Measurements from ENCODE around the gene LSS.

The LSS gene

DNA sequence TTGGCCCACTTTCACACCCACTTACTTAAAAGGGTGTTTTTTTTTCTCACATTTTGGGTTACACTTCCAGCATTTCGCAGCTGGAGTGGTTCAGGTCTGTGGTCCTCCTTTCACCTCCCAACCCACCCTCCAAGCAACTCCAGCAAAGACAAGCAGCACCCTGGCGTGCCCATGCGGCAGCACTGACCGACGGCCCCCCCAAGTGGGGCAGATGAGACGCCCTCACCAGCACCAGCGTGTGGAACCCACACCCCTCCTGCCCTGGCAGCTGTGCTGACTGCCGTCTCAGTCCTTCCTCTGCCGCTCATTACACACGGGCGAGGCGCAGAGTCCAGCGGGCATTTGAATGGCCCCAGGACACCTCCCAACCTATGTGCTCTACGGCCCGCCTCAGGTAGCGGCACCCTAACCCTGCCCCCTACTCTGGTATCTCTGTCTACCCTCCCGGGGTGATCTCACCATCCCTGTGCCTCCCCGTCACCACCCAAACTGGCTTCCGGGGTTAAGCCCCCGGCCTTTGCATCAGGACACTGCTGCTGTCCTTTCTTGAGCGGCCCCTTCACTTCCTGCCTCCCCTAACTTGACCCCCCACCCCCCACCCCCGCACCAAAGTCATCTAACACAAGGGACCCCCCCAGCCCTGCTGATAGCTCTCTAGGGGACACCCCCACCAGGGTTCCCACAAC, 10.9 kb downstream of the LSS start:
- no peak for DNase-seq

DNA sequence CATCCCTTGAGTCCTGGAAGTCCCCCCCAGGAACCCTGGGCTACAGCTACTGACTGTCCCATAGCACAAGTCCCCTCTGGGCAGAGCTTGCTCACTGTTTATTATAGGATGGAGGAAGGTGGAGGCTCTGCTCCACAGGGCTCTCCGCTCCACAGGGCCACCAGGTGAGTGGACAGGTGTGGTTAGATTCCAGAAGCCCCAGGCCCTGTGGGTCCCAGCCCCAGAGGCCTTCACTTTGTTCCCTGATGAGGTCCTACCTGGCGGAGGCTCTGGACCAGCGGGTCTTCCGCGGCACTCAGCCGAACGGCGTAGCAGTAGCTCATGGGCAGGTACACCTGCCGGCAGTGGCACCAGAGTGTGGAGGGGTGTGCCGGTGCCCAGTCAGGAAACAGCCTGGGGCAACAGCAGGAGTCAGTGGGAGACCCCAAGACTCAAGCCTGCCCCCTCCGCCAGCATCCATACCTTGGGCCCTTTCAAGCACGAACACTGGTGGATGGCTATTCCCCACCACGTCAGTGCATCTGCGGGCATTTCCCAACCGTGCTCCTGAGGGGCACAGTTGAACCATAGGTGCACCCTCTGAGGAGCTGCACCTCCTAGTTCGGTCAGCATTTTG, 12.3 kb downstream of the LSS start:
- no peak for DNase-seq

DNA sequence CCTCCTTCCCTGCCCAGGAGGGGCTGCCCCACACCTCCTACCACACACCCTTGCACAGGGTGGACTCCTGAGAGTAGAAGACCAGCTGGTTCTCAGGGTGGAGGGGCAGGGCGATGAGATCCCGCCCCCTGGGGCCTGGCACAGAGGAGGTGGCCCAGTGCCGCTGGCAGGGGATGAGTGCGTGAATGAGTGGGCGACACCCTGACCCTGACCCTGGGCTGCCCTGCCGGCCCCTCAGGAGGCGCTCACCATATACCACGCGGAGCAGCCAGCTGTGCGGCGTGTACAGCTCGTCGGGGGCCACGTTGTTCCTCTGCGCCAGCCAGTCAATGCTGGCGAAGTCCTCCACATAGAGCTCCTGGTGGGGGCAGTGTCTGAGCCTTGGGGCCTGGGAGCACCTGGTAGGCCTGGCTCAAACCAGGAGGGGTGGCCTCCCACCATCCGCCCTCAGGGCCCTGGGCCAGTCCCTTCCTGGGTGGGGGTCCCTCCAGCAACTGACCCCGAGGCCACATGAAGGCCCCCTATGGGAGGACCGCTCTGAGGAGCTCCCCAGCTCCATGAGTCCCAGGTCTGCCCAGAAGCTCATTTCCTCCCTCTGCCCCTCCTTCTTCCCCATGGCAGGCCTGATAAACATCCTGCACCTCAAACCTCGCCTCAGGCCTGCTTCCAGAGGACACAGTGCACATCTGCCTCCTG, 13.0 kb downstream of the LSS start:
- no peak for DNase-seq

DNA sequence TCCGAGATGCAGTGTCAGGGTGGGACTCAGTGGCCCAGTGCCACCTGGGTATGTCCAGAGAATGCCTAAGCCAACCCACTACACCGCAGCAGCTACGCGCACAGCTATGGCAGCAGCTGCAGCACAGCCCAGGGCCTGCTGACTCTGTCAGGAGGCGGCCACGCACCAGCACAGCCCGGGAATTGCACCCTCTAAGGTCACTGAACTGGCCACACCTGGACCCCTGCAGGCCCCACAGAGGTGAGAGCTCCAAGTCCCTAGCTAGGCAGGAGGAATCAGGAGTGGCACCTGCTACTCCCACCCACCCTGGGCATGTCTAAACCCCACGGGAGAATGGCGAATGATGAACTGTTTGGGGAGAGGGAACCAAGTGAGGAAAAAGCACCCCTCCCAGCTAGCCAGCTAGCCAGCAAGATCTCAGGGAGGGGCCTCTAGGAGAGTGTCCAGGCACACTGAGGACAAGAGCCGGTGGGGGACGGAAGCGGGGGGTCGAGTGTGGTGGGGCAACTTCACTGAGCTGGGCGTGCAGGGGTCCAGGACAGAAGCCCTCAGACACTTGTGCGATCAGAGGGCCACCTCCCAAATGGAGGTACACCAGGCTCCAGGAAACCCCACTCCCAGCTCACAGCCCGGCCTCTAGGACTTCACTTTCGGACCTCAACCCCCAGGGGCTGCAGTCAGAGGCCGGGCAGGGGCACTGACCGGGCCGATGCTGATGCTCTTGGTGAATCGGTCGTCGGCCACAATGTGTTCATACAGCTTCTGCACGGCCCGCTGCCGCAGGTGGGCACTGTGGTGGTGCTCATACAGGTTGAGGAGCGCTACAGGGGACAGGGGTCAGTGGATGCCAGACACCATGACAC, 13.9 kb downstream of the LSS start:
- no peak for DNase-seq

DNA sequence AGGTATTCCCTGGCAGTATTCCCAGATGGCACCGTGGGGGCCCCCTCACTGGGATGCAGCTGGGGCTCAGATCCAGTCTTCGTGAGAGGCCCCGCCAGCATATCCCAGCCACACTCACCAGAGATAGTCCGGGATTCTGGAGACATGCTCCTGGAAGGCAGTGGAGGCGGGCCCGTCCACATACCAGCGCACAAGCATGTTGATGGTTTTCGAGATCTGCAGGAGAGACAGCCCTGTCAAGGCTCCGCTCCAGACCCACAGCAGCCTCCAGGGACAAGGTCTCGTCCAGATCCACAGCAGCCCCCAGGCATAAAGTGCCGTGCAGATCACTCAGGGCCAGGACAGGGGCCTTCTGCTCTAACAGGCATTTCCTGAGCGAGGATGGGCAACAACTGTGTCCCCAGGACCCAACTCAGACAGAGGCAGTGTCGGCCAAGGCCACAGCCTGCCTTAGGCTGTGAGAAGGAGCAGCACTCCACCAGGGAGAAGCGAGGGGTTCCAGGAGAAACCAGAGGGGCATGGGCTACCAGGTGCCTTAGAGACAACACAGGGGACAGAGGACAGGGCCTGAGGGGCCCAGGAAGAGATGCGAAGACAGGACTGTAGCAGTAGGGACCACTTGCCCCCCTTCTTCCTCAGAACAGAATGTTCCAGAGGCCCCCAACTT, 14.8 kb downstream of the LSS start:
- DNase-seq: no peak

DNA sequence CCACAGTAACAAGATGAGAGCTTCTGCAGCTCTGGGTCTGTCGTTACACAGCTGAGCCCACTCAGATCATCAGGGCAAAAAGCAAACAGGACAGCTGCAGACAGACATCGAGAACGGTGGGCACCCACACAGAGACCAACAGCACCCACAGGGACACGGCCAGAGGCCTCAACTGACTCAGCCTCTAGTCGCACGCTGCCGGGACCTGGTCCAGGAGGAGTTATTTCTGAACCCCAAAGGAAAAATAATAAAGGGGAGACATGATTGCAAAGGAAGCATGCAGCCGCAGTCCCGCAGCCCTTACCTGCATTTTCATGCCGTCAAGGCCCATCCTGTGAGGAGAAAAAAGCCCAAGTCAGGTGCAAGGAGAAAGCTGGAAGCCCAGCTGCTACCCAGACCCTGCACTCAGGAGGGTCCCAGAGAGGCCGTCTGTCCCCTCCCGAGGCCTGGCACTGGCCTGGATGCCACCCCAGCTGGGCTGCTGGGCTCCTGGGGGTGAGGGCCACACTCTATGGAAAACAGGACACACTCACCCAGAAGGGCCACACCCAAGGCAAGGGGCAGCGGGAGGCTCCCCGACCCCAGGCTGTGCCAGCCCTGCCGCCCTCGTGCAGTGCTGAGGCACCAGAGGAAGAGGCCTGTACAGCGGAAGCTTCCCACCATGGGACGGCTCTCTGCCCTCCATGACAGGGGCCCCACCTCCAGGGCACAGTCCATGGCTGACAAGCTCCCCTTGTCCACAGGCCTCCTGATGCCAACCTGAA, 15.7 kb downstream of the LSS start:
- DNase-seq: no peak

DNA sequence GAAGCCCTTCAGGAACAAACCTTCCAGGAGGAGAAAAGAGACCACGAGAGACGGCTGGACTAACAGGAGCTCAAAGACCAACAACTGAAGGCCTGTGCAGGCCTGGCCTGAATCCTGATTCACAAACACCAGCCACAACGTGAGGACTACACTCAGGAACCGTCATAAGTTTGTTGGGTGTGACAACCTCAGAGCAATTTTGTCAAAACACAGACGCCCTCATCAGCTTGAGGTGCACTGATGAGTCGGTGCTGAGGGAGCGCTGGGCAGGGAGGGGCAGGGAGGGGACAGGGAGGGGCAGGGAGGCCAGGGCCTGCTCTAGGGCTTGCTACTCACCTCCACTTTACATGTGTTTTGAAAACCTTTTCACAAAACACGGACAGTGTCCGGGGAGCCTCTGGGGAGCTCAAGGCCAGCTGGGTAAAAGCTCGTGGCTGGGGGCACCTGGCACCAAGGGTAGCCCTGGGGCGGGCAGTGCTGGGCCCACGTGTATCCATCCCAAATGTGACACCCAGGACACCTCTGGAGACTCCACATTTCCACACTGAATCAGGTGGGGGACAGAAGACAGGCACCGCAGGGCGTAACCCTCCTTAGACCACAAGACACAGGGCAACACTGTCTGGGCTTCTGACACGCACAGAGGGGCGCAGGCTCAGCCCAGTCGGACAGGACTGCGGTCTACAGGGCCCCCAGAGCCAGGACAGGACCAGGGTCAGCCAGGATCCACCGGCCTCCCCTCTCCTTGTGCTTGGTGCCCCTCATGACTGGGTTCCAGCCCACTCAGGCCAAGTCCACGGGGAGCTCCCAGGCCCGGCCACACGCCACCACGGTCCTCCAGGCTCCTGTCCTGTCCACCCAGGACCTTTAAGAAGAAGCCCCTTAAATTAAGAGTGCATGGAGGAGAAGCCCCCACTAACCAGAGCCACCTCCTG, 16.5 kb downstream of the LSS start:
- no peak for DNase-seq

DNA sequence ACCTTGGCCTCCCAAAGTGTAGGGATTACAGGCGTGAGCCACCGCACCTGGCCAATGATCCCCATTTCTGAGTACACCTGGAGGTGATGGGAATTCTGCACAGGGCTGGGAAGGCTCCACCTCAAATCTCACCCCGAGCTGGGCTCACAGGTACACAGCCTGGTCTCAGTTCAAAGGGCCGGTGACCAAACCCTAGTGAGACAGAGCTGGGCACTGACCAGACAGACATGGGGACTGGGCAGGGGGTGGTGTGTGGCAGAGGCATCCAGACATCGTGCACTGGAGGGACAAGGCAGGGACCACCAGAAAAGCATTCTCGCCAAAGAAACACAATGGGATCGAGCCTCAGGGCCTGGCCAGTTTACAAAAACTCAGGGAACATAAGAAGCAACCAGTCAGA, 17.2 kb downstream of the LSS start:
- DNase-seq: no peak

GRCh38 chr21:46210378-46211136, 18.0 kb downstream of the LSS start:
- DNase-seq: no peak

GRCh38 chr21:46208761-46209721, 19.5 kb downstream of the LSS start:
- no peak for DNase-seq

DNA sequence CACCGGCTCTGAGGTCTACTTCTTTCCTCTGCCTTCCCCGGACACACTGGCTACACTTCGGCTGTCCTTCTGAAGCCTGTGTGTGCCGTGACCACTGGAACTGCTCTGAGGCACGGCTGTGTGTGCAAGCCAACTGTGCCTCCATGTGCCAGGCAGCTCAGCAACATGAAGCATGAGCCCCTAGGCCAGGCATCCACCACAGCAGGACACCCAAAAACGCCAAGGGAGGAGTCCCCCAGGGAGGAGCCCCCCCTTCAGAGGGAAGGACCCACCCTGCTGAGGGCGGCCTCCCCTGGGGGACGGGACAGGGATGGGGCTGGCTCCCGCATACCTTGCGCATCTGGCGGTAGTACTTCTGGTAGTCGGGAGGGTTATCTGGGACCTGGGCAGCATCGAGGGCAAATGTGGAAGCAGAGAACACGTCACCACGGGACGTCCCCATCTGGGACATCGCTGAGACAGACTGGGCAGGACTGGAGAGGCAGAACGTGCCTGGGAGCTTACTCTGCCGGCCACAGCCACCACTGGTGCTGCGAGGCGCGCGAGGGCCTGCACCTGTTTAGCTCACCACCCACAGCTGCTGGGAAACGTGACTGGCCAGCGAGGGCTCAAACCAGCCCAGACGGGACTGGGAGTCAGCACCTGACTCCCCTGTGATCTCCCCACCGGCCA, 20.5 kb downstream of the LSS start:
- DNase-seq: no peak

DNA sequence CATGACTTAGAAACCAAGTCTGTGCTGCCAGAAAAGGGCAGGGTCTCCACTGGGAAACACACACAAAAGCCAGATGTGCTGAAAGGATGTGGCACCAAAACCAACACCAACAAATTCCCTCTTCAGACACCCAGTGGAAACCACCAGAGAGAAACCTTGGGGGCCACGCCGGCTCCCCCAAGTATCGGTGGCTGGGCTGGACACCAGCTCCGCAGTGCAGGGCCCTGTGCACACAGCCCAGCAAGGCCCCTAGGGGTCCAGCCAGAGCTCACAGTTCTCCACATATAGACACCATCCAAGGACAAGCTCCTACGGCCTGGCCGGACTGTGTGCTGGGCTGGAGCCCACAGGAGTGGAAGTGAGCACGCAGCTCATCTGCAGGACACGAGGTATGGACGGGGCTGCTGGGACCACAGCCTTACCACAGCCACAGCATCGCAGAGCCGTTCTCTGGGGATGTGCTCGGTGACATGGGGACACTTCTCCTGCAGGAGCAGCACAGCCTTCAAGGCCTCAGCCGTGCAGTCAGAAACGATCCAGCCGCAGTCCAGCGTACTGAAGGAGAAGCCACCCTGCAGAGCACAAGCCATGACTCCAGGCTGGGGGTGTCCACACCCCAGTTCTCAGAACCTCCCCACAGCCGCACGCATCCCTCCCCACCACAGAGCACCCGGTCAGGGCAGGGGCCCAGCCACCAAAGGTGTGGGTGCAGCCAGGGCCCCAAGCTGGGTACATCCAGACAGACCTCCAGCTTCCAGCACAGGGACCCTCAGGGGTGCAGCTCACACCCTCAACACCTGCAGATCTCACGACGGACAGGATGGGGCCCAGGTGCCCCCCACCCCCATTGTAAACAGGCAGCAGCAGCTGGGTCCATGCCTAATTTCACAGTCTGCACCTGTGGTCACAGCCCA, 21.3 kb downstream of the LSS start:
- DNase-seq: no peak

- no peak for DNase-seq
Measured at GRCh38 chr21:46206163-46207005, 22.2 kb downstream of the LSS start.

DNA sequence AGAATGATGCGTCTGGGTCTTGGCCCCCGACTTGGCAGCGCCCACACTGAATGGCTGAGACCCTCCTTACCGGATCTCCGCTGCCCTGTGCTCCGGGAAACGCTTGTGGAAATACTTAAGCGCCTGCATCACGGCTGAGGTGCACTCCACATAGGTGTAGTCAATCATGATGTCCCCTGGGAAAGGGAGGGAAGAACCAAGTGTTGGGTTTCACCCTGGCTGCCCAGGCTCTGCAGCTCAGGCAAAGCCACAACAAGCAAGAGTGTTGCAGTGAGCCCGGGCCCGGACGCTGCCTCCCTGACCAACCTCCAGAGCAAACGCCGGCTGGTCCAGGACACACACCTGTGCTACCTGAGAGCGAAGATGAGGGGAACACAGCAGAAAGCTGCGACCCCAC, 22.8 kb downstream of the LSS start:
- no peak for DNase-seq

DNA sequence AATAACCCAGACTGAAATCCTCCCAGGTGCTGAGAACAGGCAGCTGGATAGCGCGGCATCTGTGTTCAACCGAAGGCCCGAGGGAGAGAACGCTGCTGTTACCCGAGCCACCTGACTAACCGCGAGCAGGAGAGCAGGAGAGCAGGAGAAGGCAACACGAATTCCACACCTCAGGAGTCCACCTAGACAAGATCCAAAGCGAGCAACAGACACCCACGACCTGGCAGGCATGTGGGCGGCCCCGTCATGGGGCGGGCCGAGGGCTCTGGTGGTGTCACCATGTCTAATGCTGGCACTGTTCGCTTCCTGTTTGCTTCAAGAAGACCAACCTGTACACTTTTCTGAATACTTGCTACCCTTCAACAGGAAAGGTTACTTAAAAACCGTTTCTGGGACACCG, 23.4 kb downstream of the LSS start:
- DNase-seq: no peak

- DNase-seq: no peak
Measured at GRCh38 chr21:46203203-46203600, 25.4 kb downstream of the LSS start.
